Neural progenitor cell (in vitro differentiated cells): ENCODE results near the gene PNN. TPM values are rescaled to one million over a fixed set of nuclear protein-coding genes. Genes with fewer than 3 reads are reported as not detected.
"Not testable (repeated sequence)": the region's sequence is repeated elsewhere in the genome, so short reads cannot be mapped to it uniquely, and the experiment has no call there.

Experiments used
- DNase-seq: peaks from one replicate; pipeline ENCODE4 v3.0.0-alpha.2; 2016; ENCODE audit warnings: low spot score
- H2AFZ ChIP-seq: fragments of 200-600 bp; sonication (generic); replicated peaks from 2 replicates; pipeline ENCODE4 v1.6.1; 2016; ENCODE audit warnings: antibody characterized with exemption
- H3F3A ChIP-seq: fragments of 200-600 bp; sonication (generic); 2 replicates; pipeline ENCODE4 v1.6.1; 2016; ENCODE audit warnings: antibody characterized with exemption, low read depth
- H3K27ac ChIP-seq: fragments of 200-600 bp; sonication (generic); 2 replicates; pipeline ENCODE4 v1.5.1; 2016; ENCODE audit warnings: mild to moderate bottlenecking
- H3K27me3 ChIP-seq: fragments of 200-600 bp; sonication (generic); 2 replicates; pipeline ENCODE4 v1.6.1; 2016; ENCODE audit warnings: mild to moderate bottlenecking, moderate library complexity
- H3K36me3 ChIP-seq: fragments of 200-600 bp; sonication (generic); 2 replicates; pipeline ENCODE4 v1.5.1; 2016
- H3K4me1 ChIP-seq: fragments of 200-600 bp; sonication (generic); 2 replicates; pipeline ENCODE4 v1.6.1; 2016; ENCODE audit warnings: mixed run types
- H3K4me2 ChIP-seq: fragments of 200-600 bp; sonication (generic); 2 replicates; pipeline ENCODE4 v1.6.1; 2016
- H3K4me3 ChIP-seq: fragments of 200-600 bp; sonication (generic); 2 replicates; pipeline ENCODE4 v1.5.1; 2016
- H3K79me2 ChIP-seq: fragments of 200-600 bp; sonication (generic); 2 replicates; pipeline ENCODE4 v1.6.1; 2016; ENCODE audit warnings: low read depth
- H3K9ac ChIP-seq: fragments of 200-600 bp; sonication (generic); 2 replicates; pipeline ENCODE4 v1.6.1; 2016
- H3K9me3 ChIP-seq: fragments of 200-600 bp; sonication (generic); 2 replicates; pipeline ENCODE4 v1.5.1; 2016; ENCODE audit warnings: low read depth
- H4K20me1 ChIP-seq: fragments of 200-600 bp; sonication (generic); 2 replicates; pipeline ENCODE4 v1.6.1; 2016; ENCODE audit warnings: low read depth
- H3K27ac Mint-ChIP-seq: 3 replicates; pipeline ENCODE4 v1.8.0; 2021; ENCODE audit warnings: mixed read lengths
- H3K27me3 Mint-ChIP-seq: 2 replicates; pipeline ENCODE4 v1.8.0; 2022; ENCODE audit warnings: low read depth, mild to moderate bottlenecking, inconsistent platforms, moderate library complexity, mixed read lengths; ENCODE audit not compliant: insufficient read depth
- H3K36me3 Mint-ChIP-seq: 3 replicates; pipeline ENCODE4 v1.8.0; 2021; ENCODE audit warnings: mixed read lengths
- H3K4me1 Mint-ChIP-seq: 3 replicates; pipeline ENCODE4 v1.8.0; 2021; ENCODE audit warnings: mixed read lengths
- H3K4me3 Mint-ChIP-seq: 3 replicates; pipeline ENCODE4 v1.8.0; 2021; ENCODE audit warnings: mild to moderate bottlenecking, moderate library complexity, mixed read lengths
- H3K9me3 Mint-ChIP-seq: 3 replicates; pipeline ENCODE4 v1.8.0; 2020; ENCODE audit warnings: mixed read lengths
- EZH2 ChIP-seq: fragments of 200-600 bp; sonication (generic); IDR thresholded peaks from 2 replicates; pipeline ENCODE4 v1.6.1; 2017; ENCODE audit warnings: antibody characterized with exemption, mild to moderate bottlenecking, moderate library complexity
- EZH2phosphoT487 ChIP-seq: fragments of 200-600 bp; sonication (generic); IDR thresholded peaks from 2 replicates; pipeline ENCODE4 v1.6.1; 2017; ENCODE audit warnings: antibody characterized with exemption
- total RNA-seq: library from RNA; depleted of rRNA; stranded (reverse); fragments of >200 nt; gene quantifications from 2 replicates; pipeline ENCODE4 v1.2.3, GENCODE V29; 2015; ENCODE audit warnings: low replicate concordance
- TF ChIP-seq, protein P1 (sequence below): fragments of 200-600 bp; sonication (generic); IDR thresholded peaks from 2 replicates; pipeline ENCODE4 v1.5.1; 2017; ENCODE audit warnings: antibody characterized with exemption, mild to moderate bottlenecking

Gene PNN
- total RNA-seq, result 82.8 and 110 TPM in 2 replicates

DNA sequence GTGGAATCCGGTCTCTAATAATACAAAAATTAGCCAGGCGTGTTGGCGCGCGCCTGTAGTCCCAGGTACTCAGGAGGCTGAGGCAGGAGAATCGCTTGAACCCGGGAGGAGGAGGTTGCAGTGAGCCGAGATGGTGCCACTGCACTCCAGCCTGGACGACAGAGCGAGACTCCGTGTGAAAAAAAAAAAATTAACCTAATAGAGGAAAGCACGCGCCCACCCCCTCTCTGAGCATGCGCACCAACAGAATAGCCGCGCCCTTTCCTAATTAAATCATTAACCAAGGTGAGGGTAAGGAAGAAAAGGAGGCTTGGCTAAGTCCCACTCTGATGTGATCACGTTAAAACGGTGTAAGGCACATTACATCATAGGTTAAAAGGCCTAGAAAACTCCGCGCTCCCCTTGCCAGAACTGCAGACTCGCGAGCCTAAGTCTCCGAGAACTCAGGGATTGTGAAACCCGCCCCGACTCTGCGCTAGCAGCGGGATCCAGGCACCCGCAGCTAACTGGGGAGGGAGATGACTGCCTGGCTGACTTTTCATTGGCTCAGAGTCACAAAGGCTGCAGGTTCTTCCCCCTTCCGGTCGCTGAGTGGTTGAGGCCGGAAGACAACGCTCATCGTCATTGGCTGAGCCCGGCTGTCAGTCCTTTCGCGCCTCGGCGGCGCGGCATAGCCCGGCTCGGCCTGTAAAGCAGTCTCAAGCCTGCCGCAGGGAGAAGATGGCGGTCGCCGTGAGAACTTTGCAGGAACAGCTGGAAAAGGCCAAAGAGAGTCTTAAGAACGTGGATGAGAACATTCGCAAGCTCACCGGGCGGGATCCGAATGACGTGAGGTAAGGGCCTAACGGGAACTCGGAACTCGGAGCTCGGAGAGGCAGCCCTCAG is at the start of gene PNN:
PNN (plus strand) TSS at position 695 of the 885 bp plus-strand sequence; CDS start at position 721, 26 bp downstream.
- H3K27ac Mint-ChIP-seq, result peak within 1 kb of the TSS; percentile 100

DNA sequence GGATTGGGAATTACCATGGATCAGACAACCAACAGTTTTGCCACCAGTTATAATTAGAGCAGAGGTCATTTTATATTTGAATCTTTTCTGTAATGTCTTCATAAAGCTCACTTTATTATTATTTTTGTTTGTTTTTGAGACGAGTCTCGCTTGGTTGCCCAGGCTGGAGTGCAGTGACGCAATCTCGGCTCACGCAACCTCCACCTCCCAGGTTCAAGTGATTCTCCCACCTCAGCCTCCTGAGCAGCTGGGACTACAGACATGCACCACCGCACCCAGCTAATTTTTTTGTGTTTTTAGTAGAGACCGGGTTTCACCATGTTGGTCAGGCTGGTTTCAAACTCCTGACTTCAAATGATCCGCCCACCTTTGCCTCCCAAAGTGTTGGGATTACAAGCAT is 37.2 kb upstream of the PNN start:
- DNase-seq, H3K27ac ChIP-seq, H3K9me3 ChIP-seq, H3K79me2 ChIP-seq, H2AFZ ChIP-seq, H3K9ac ChIP-seq, H3K27me3 ChIP-seq, H3K27me3 Mint-ChIP-seq, H3K9me3 Mint-ChIP-seq, H3K4me3 Mint-ChIP-seq, H3K4me2 ChIP-seq, H3K4me3 ChIP-seq, H4K20me1 ChIP-seq, H3K4me1 Mint-ChIP-seq, H3K4me1 ChIP-seq, H3K27ac Mint-ChIP-seq, H3F3A ChIP-seq: not testable (repeated sequence)
- H3K36me3 ChIP-seq, result peaks cover 24% of the 10 kb centered on the region
- peaks cover 19% of the 10 kb centered on the region for H3K36me3 Mint-ChIP-seq

More for the DNA sequence above, at the start of gene PNN:
- Histone ChIP-seq H3K4me3 (peak within 1 kb of the TSS; percentile 85), H2AFZ (peak within 1 kb of the TSS; percentile 74), H3K27me3 (no peaks in the 10 kb centered on the region), H3K9ac (peak within 1 kb of the TSS; percentile 100), H3K4me2 (peak within 1 kb of the TSS; percentile 100), H3F3A (peaks cover 67% of the 10 kb centered on the region), H3K9me3 (no peaks in the 10 kb centered on the region), H3K27ac (peak within 1 kb of the TSS; percentile 96), H3K4me1 (peaks cover 33% of the 10 kb centered on the region), H3K79me2 (peaks cover 54% of the 10 kb centered on the region), H3K36me3 (peaks cover 25% of the 10 kb centered on the region), H4K20me1 (peaks cover 32% of the 10 kb centered on the region)
- H3K4me1 Mint-ChIP-seq, result peaks cover 40% of the 10 kb centered on the region
- peak within 1 kb of the TSS; percentile 100 for H3K4me3 Mint-ChIP-seq
- peaks cover 27% of the 10 kb centered on the region for H3K36me3 Mint-ChIP-seq
- DNase-seq, result peak; percentile 99
- H3K27me3 Mint-ChIP-seq, result peaks cover 8% of the 10 kb centered on the region
- H3K9me3 Mint-ChIP-seq, result peaks cover 3% of the 10 kb centered on the region
- TF ChIP-seq, protein P1, sequence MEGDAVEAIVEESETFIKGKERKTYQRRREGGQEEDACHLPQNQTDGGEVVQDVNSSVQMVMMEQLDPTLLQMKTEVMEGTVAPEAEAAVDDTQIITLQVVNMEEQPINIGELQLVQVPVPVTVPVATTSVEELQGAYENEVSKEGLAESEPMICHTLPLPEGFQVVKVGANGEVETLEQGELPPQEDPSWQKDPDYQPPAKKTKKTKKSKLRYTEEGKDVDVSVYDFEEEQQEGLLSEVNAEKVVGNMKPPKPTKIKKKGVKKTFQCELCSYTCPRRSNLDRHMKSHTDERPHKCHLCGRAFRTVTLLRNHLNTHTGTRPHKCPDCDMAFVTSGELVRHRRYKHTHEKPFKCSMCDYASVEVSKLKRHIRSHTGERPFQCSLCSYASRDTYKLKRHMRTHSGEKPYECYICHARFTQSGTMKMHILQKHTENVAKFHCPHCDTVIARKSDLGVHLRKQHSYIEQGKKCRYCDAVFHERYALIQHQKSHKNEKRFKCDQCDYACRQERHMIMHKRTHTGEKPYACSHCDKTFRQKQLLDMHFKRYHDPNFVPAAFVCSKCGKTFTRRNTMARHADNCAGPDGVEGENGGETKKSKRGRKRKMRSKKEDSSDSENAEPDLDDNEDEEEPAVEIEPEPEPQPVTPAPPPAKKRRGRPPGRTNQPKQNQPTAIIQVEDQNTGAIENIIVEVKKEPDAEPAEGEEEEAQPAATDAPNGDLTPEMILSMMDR, result no peak
- TF ChIP-seq EZH2 (no peak), EZH2phosphoT487 (no peak)

DNA sequence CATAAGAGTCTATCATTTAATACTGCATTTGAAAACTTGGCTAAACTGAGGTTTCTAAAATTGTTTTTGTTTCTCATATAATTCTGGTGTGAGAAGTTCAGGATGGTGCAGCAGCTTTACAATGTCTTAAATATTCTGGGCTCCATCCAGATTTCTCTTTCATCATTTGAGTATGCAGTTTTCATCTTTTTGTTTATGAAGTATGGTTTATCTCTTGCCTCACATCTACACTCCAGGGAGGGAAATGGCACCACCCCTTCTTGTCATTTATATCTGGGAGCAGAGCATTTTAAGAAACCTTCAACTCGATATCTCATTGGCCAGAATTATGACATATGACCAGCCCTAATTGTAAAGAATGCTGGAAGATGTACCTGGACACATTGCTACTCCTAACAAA is 36.6 kb upstream of the PNN start:
- H2AFZ ChIP-seq, result no peak overlapping the region
- no peaks in the 10 kb centered on the region for H3K27me3 ChIP-seq
- H3K79me2 ChIP-seq, result no peaks in the 10 kb centered on the region
- no peak overlapping the region for H3K9ac ChIP-seq
- no peaks in the 10 kb centered on the region for H4K20me1 ChIP-seq
- peaks cover 22% of the 10 kb centered on the region for H3K36me3 Mint-ChIP-seq
- no peak overlapping the region for H3K4me3 Mint-ChIP-seq
- H3K4me3 ChIP-seq, result no peak overlapping the region
- H3K9me3 Mint-ChIP-seq, result peaks cover 6% of the 10 kb centered on the region
- peaks cover 21% of the 10 kb centered on the region for H3K36me3 ChIP-seq
- H3F3A ChIP-seq, result peaks cover 4% of the 10 kb centered on the region
- no peaks in the 10 kb centered on the region for H3K4me1 Mint-ChIP-seq
- H3K27ac Mint-ChIP-seq, result no peak overlapping the region
- no peaks in the 10 kb centered on the region for H3K9me3 ChIP-seq
- H3K27me3 Mint-ChIP-seq, result no peaks in the 10 kb centered on the region
- no peak overlapping the region for H3K4me2 ChIP-seq
- H3K27ac ChIP-seq, result no peak overlapping the region
- DNase-seq, result no peak
- no peak for TF ChIP-seq EZH2
- no peak for TF ChIP-seq EZH2phosphoT487
- TF ChIP-seq, protein P1, result no peak
- no peaks in the 10 kb centered on the region for H3K4me1 ChIP-seq

DNA sequence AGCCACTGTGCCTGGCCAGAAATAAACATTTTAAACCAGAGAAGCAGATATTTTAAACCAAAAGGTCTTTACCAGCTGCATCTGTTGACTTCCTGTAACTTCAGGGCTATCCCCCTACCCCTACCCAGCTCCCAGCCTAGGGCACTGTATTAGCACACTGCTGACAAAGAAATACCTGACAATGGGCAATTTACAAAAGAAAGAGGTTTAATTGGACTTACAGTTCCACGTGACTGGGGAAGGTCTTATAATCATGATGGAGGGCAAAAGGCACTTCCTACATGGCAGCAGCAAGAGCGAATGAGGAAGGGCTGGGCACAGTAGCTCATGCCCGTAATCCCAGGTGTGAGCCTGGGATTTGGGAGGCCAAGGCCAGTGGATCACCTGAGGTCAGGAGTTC is 34.9 kb upstream of the PNN start:
- Histone ChIP-seq H3K36me3 (peaks cover 12% of the 10 kb centered on the region), H3K4me3 (no peak overlapping the region), H3K9me3 (no peaks in the 10 kb centered on the region), H3K9ac (no peak overlapping the region), H3K4me1 (no peaks in the 10 kb centered on the region), H3K4me2 (no peak overlapping the region), H3K27ac (no peak overlapping the region), H3F3A (peaks cover 4% of the 10 kb centered on the region), H2AFZ (no peak overlapping the region), H3K79me2 (no peaks in the 10 kb centered on the region), H4K20me1 (no peaks in the 10 kb centered on the region), H3K27me3 (no peaks in the 10 kb centered on the region)
- H3K9me3 Mint-ChIP-seq, result peaks cover 6% of the 10 kb centered on the region
- H3K27me3 Mint-ChIP-seq, result no peaks in the 10 kb centered on the region
- peaks cover 22% of the 10 kb centered on the region for H3K36me3 Mint-ChIP-seq
- DNase-seq, result no peak
- H3K27ac Mint-ChIP-seq, result no peak overlapping the region
- no peaks in the 10 kb centered on the region for H3K4me1 Mint-ChIP-seq
- TF ChIP-seq, protein P1, result no peak
- TF ChIP-seq EZH2 (no peak), EZH2phosphoT487 (no peak)
- H3K4me3 Mint-ChIP-seq, result no peak overlapping the region

DNA sequence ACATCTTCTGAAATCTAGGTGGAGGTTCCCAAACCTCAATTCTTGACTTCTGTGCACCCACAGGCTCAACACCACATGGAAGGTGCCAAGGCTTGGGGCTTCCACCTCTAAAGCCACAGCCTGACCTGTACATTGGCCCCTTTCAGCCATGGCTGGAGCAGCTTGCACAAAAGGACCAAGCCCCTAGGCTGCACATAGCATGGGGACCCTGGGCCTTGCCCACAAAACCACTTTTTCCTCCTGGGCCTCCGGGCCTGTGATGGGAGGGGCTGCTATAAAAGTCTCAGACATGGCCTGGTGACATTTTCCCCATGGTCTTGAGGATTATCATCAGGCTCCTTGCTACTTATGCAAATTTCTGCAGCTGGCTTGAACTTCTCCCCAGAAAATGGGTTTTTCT is 33.4 kb upstream of the PNN start:
- H3K9me3 Mint-ChIP-seq, H3K4me3 ChIP-seq, H3K79me2 ChIP-seq, H3K9me3 ChIP-seq, DNase-seq, H3K27ac ChIP-seq, H3K4me2 ChIP-seq, H3K27ac Mint-ChIP-seq, H3K27me3 ChIP-seq, H3K4me1 Mint-ChIP-seq, H3K4me1 ChIP-seq, H4K20me1 ChIP-seq, H3K4me3 Mint-ChIP-seq, H3K9ac ChIP-seq, H2AFZ ChIP-seq, H3F3A ChIP-seq, H3K27me3 Mint-ChIP-seq: not testable (repeated sequence)
- peaks cover 22% of the 10 kb centered on the region for H3K36me3 Mint-ChIP-seq
- H3K36me3 ChIP-seq, result peaks cover 12% of the 10 kb centered on the region
